ENCODE results near the gene ANTXR1. TPM values are rescaled to one million over a fixed set of nuclear protein-coding genes. Genes with fewer than 3 reads are reported as not detected.

ANTXR1 gene
- total RNA-seq, 1 donor from 2014 or later = 35.5 TPM

- no peak for TF ChIP-seq CTCF (IDR thresholded peaks at IDR 0.05; ENCODE audit: insufficient read depth, low read length, poor library complexity, severe bottlenecking)
- Histone ChIP-seq H3K27me3 (ENCODE audit: control insufficient read depth, insufficient read depth, low read length) (no peaks in the 10 kb centered on the region), H3K36me3 (ENCODE audit: control insufficient read depth, insufficient read depth, low read length) (no peaks in the 10 kb centered on the region), H3K4me3 (ENCODE audit: low read depth, low read length) (no peak overlapping the region)
- no peak for DNase-seq (ENCODE audit: low read depth)
These were observed 285.9 kb downstream of the ANTXR1 start for GRCh38 chr2:69298862-69299261.

Other genes starting within 250 kb of the ANTXR1 start
- gene BMP10, start 141.8 kb upstream of the ANTXR1 start, total RNA-seq = not detected in 2 replicates
- not detected in 2 replicates for gene GKN2, start 60.3 kb upstream of the ANTXR1 start, total RNA-seq
- 0.25 TPM in 1 of 2 replicates, not detected in the other for gene GKN1, start 38.5 kb upstream of the ANTXR1 start, total RNA-seq

All from kidney epithelial cell (primary cell).